ENCODE data around the gene PIP5K1A.
A peak's percentile ranks its signal among the peaks of the same experiment; 100 is the strongest.
"Not testable (repeated sequence)": the region's sequence is repeated elsewhere in the genome, so short reads cannot be mapped to it uniquely, and the experiment has no call there.

PIP5K1A gene

DNA sequence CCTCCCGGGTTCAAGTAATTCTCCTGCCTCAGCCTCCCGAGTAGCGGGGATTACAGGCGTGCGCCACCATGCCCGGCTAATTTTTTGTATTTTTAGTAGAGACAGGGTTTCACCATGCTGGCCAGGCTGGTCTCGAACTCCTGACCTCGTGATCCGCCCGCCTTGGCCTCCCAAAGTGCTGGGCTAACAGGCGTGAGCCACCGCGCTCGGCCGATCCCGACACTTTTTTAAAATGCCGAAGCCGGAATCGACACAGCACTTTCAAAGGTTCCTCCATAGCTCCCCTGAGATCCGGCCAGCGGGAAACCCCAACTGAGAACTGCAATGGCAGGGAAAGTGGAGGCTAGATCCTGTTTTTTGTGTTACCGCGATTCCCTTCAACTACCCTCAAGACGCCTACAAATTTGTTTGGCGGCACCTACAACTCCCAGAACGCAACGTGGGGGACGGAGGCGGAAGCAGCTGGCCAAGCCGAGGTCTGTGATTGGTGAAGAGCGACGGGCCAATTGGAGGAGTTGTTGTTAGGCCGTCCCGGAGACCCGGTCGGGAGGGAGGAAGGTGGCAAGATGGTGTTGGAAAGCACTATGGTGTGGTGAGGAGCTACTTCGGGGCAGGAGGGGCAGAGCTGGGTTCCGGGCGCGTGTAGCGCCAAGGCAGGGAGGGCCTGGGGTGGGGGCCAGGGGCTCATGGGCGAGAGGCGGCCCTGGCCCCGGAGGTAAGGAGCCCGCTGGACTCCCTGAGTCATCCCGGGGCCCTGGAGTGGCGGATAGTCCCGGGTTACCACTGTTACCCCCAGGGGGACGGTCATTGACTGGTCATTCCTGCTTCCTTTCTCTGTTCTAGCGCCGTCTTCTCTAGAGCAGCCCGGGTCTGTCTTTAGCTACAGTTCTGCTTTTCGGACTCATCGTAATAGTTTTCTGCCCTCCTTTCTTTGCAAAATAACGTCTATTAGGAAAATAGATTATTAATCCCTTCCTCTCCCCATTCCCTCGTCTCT lies 56.2 kb downstream of the PIP5K1A start, which contains the start of gene PSMD4:
Gene PSMD4 (plus strand): TSS at position 518 of the 997 bp plus-strand sequence. CDS start 49 bp downstream, at position 567.
- DNase-seq (ENCODE audit: low read depth) = peak; percentile 85

DNA sequence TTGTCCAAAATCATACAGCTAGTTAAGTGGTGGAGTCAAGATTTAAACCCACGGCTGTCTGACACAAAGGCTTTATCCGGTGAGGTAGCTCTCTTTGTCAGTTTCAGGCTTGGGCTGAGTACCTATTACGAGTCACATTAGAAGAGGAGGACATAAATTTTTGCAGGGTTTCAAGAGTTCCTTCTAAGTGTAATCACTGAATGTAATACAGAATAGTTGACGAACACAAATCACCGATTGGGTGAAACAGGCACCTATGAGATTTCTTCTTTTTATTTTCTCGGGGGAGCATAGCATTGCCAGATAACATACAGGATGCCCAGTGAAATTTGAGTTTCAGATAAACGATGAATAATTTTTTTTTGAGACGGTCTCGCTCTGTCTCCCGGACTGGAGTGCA lies 57.0 kb downstream of the PIP5K1A start:
- no peak for DNase-seq (ENCODE audit: low read depth)

DNA sequence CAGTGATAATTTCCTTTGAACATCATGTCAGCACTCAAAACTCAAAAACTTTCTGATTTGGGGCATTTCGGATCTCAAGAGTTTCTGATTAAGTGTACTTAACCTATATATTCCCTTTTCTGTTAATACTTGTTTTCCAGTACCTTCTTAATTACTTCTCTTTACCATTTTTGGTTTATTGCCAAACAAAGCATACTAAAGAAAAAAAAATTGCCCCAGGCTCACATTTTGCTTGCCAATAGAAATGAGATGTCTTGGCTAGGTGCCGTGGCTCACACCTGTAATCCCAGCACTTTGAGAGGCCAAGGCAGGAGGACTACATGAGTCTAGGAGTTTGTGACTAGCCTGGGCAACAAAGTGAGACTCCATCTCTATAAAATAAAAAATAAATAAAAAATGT lies 61.0 kb downstream of the PIP5K1A start:
- DNase-seq (ENCODE audit: low read depth) = no peak

DNA sequence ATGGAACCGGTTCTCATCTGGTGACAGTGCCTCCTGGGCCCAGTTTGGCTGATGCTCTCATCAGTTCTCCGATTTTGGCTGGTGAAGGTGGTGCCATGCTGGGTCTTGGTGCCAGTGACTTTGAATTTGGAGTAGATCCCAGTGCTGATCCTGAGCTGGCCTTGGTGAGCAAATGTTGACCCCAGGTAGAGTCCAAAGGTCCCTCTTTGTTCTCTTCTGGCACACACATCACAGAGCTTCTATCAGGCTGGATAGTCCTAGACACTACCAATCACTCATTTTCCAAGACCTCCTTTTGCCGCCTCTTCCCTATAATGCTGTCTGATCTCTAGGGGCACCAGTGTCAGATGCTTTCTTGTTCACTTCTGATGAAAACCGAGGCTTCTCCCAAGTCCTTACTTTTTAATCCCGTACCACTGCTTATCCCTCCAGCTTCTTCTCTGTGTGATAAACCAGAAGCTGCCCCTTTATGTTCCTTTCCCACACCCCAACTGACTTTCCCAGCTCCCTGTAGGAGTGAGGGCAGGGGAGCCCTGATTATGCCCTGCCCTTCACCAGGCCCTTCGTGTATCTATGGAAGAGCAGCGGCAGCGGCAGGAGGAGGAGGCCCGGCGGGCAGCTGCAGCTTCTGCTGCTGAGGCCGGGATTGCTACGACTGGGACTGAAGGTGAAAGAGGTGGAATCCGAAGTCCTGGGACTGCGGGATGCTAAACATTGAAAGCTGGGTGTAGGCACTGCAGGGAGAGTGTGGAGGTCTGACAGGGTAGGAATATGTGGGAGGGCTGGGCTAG lies 67.3 kb downstream of the PIP5K1A start:
- no peak for DNase-seq (ENCODE audit: low read depth)

DNA sequence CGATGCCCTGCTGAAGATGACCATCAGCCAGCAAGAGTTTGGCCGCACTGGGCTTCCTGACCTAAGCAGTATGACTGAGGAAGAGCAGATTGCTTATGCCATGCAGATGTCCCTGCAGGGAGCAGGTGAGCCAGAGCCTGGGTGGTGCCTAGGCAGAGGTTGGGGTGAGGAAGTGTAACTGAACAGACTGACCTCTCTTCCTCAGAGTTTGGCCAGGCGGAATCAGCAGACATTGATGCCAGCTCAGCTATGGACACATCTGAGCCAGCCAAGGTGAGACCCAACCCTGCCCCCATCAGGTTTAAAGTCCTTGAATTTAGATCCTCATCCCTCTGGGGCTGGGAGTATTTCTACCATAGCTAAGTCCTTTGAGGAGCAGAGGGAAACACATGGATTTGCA lies 68.0 kb downstream of the PIP5K1A start:
- DNase-seq (ENCODE audit: low read depth) = no peak

DNA sequence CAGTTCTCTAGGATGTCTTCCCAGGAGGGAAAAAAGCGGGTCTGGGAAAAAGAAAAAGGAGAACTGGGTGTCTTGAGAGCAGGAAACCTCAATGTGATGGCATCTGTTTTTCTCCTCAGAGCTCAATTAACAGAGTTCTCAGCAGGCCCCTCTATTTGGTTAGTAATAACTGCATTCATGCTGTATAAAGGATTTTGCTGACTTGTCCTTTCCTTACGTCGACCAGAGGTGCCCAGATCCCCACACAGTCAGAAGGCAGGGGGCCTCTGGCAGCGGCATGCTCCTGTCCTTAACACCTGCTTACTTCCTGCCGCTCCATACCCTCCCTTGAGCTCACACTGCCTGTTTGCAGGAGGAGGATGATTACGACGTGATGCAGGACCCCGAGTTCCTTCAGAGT lies 68.5 kb downstream of the PIP5K1A start:
- no peak for DNase-seq (ENCODE audit: low read depth)

DNA sequence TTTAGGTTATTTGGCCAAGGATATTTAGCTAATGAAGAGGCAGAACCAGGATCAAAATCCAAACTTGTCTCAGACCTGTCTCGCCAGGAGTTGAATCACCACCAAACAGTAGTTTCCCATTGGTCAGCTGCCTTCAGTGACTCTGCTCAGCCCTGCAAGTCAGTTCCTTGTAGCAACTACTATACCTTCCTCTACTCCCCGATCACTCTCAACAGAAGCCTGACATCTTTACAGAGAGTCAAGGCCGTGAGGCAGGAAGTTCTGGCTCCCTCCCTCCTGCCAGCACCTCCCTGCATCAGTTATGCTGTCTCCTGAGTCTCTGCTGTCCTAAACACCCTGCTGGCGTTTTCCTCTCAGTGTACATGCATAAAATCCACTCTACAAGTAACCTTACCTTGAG lies 69.4 kb downstream of the PIP5K1A start:
- no peak for DNase-seq (ENCODE audit: low read depth)

DNA sequence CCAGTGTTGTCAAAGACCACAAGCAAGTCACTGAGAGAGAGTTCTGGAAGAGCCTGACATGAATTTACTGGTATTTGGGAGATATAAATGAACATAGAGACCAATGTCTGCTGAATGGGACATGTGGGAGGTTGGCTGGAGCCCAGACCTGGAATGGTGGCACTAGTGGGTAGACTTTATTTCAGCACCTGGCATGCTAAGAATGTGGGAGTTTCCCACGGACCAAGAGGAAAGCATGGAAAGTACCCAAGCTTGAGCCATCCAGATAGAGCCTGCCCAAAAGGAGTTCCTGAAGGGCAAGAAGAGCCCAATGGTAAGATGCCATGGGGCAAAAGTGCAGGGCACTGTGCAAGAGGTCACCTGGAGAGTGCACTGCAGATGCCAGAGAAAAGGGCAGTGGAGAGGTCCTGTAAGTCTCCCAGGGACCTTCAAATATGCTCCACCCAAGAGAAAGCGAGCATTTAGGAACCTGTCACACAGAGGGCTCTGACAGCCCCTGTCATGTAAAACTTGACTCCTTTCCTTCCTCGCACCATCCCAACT lies 75.6 kb downstream of the PIP5K1A start:
- no peak for DNase-seq (ENCODE audit: low read depth)

DNA sequence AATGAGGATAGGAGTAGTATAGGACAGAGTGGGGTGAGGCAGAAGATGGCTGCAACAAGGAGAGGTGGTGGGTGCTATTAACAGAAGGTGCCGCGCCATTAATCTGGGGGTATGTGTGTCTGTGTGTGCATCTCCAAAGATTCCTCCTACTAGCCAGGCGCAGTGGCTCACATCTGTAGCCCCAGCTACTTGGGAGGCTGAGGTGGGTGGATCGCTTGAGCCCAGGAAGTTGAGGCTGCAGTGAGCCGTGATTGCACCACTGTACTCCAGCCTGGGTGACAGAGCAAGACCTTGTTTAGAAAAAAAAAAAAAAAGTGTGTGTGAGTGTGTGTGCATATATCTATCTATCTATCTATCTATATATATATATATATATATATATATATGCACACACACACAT lies 77.0 kb downstream of the PIP5K1A start:
- not testable (repeated sequence) for DNase-seq (ENCODE audit: low read depth)

DNA sequence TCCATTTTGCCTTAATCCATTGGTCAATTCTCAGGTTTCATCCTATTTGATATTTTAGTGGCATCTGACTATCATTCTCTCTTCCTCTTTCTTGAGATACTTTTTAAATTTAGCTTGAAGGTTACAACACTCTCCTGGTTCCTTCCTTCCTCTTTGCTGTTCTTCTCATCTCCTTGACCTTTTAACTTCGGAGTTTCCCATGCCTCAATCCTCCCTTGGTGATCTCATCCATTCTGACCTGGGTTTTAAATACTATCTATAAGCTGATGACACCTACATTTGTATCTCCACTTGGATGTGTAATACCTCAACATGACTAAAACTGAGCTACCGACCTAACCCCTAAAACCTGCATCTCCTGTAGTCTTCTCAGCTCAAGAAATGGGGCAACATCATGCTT lies 78.9 kb downstream of the PIP5K1A start:
- no peak for DNase-seq (ENCODE audit: low read depth)

DNA sequence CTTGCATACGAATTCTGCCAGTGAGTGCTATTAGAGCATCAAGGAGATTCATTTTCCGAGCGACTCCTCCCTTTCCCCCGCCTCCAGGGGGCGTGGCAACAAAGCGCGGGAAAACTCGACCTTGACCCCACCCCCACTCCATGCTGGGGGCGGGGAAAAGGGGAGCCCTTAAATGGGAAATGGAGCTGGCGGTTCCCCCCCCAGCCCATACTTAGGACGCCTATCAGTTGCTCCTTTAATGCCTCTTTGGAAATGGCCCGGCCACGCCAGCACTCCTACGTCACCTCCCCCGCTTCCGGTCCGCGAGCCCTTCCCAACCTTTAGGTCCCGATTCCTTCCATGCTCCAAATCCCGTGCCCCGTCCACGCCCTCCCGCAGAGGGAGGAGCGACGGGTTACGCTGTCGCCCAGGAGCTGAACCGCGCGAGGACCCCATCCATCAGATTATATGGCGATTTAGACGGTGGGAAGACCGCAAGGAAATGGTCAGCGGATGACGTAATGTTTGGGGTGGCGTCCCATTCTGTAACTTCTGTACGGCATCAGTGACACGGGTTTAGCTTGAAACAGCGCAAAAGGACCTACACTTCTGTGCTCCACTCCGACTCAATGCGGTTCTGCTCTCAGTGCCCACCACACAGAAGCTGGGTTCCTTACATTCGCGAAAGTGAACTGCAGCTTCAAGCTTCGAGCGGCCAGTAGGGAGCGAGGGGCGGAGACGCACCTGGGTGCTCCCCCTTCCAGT lies 83.0 kb downstream of the PIP5K1A start:
- DNase-seq (ENCODE audit: low read depth) = peak; percentile 94

DNA sequence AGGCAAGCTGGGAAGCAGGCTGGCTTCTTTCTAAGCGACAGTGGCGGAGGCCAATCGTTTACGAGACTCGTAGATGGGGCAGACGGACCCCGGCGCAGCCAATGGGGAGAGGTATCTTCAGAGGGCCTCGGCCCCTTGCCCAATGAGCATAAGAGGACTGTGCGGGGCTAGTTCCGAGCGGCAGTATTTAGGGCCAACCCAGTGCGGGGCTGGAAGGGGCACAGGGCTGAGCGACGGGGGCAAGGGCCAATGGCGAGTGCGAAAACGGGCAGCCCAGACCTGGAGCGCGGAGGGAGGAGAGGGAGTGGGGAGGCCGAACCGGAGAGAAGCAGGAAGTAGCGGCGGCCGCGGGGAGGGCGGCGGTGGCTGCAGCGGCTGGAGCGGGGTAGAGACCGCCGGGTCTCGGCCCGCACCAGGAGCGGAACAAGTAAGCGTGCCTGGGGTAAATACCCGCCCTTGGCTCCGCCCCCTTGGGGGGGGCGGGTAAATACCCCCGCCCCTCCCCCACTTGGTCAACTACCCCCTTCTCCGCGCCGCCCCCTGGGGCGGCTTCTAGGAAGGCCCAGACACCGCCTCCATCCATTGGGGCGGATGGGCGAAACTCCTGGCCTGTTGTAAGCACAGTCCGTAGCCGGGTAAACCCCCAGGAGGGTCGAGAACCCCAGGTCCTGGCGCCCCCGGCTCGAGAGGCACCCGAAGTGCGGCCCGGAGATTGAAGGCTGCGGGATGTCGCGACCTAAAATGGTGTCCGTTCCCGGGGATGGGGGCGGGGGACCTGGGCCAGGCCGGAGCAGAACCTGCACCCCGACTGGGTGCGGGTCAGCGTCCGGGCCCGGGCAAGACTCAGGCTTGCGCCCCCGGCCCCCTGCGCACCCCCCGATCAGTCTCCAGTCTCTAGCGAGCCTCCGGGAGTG lies 83.9 kb downstream of the PIP5K1A start, which contains the start of gene ZNF687:
Gene ZNF687 (plus strand): TSS at position 331 of the 914 bp plus-strand sequence. CDS start 3,993 bp downstream, outside the sequence.
- peak; percentile 97 for DNase-seq (ENCODE audit: low read depth)

DNA sequence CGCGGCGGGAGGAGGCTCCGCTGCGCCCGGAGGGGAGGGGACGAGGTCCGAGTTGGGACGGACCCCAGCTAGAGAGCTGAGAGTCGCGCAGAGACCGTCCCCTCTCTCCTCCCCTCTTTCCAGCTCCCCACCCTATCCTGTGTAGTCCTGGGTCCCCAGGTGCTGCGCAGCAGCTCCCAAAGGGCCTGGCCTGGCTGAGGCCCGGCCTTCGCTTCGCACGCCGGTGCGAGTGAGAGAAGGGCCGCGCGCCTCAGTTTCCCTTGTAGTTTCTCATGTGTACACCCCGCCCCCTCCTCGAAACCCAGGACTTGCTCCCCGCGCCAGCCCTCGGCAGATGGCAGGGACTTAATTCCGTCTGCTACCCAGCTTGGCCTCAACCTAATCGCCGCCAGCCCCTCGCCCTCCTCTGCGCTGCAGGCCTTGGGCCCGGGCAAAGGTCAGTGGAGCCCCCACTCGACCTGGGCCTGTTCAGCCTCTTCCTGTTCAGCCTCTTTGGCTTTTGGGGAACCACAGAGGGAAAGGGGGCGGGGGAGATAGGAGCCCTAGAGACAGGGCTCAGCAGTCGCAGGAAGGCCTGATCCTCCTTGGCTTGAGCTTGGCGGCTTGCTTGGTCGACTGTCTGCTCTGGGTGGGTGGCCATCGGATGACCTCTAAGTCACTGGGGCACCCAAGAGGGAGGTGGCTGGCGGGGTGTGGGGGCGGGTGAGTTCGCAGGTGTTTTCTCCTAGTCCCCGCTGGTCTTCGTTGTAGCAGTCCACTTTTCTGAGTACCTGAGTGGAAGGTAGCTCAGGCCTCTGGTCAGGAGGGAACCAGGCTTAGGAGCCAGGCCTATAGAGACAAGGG lies 84.8 kb downstream of the PIP5K1A start:
- DNase-seq (ENCODE audit: low read depth) = no peak

DNA sequence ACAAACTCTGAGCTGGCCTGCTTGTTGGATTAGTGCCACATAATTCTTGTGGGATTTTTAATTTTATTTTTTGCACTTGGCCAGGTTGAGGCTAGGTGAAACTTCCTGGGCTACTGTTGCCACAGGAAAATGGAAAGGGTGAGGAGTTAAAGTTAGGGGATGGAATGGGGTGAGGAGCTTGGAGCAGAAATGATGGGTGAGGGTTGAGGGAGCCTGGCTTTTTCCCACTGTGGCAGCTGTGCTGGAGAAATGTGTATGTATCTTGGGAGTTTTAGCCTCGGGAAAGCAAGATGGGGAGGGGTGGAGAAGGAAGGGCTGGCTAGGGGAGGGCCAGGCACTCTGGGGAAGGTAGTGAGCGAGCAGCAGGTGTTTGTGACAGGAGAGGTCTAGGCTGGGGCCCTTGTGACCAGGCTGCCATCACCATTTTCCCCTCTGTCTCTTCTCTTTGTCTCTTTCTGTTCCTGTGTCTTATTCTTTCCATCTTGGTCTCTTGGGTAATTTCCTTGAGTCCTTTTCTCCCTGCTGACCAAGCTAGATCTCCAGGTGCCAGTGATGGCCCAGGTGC lies 85.7 kb downstream of the PIP5K1A start:
- DNase-seq (ENCODE audit: low read depth) = no peak

DNA sequence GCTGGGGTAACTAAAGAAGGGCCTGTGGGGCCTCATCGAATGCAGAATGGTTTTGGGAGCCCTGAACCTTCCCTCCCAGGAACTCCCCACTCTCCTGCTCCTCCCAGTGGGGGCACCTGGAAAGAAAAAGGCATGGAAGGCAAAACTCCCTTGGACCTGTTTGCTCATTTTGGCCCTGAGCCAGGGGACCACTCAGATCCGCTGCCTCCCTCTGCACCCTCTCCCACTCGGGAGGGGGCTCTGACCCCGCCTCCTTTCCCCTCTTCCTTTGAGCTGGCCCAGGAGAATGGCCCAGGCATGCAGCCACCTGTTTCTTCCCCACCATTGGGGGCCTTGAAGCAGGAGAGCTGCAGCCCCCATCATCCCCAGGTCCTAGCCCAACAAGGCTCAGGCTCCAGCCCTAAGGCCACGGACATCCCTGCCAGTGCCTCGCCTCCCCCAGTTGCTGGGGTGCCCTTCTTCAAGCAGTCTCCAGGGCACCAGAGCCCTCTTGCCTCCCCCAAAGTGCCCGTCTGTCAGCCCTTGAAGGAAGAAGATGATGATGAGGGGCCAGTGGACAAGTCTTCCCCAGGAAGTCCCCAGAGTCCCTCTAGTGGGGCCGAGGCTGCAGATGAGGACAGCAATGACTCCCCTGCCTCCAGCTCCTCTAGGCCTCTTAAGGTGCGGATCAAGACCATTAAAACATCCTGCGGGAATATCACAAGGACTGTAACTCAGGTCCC lies 88.4 kb downstream of the PIP5K1A start:
- no peak for DNase-seq (ENCODE audit: low read depth)

DNA sequence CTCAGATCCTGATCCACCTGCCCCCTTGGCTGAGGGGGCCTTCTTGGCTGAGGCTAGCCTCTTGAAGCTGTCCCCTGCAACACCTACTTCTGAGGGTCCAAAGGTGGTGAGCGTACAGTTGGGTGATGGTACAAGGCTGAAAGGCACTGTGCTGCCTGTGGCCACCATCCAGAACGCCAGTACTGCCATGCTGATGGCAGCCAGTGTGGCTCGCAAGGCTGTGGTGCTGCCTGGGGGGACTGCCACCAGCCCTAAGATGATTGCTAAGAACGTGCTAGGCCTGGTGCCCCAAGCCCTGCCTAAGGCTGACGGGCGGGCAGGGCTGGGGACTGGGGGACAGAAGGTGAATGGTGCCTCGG lies 89.0 kb downstream of the PIP5K1A start:
- DNase-seq (ENCODE audit: low read depth) = no peak

DNA sequence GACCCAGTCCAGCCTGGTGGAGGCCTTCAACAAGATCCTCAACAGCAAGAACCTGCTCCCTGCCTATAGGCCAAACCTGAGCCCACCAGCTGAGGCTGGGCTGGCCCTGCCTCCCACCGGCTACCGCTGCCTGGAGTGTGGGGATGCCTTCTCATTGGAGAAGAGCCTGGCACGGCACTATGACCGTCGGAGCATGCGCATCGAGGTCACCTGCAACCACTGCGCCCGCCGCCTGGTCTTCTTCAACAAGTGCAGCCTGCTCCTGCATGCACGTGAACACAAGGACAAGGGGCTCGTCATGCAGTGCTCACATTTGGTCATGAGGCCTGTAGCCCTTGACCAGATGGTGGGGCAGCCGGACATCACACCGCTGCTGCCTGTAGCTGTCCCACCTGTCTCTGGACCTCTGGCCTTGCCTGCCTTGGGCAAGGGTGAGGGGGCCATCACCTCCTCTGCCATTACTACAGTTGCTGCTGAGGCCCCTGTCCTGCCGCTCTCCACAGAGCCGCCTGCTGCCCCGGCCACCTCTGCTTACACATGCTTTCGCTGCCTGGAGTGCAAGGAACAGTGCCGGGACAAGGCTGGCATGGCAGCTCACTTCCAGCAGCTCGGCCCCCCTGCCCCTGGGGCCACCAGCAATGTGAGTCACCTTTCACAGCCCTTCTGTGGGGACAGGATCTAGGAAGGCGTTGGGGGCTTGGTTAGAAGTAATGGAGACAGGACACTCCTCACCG lies 89.6 kb downstream of the PIP5K1A start:
- DNase-seq (ENCODE audit: low read depth) = no peak

DNA sequence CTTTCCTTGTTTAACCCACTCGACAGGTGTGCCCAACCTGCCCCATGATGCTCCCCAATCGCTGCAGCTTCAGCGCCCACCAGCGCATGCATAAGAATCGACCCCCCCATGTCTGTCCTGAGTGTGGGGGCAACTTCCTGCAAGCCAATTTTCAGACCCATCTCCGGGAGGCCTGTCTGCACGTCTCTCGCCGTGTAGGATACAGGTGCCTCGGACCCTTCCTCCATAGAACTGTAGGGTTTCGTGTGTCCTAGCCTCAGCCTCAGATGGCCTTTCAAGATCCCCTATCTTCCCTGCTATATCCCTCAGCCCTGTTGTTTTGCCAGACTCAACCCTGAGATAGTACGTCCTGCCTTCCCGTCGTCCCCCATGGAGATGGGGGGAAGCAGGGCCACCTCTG lies 90.2 kb downstream of the PIP5K1A start:
- DNase-seq (ENCODE audit: low read depth) = no peak

Measured in stimulated activated CD8-positive, alpha-beta memory T cell treated with anti-CD3 and anti-CD28 coated beads, Interleukin-12 subunit alpha, Interleukin-12 subunit beta, amount 100 ng/mL, for 1 hour (primary cell).